GM23248 (cell line): Measurements from ENCODE around the gene AKAP6.

ENCODE experiments used
- EZH2 ChIP-seq: fragments of 200-600 bp; sonication (generic); IDR thresholded peaks from 2 replicates; pipeline ENCODE4 v1.6.1; 2018; ENCODE audit warnings: antibody characterized with exemption, mild to moderate bottlenecking; ENCODE audit not compliant: insufficient read depth, poor library complexity, severe bottlenecking
- EZH2phosphoT487 ChIP-seq: fragments of 200-600 bp; sonication (generic); IDR thresholded peaks from 2 replicates; pipeline ENCODE4 v1.6.1; 2018; ENCODE audit warnings: antibody characterized with exemption, moderate library complexity, mild to moderate bottlenecking, low read depth; ENCODE audit not compliant: insufficient read depth

DNA sequence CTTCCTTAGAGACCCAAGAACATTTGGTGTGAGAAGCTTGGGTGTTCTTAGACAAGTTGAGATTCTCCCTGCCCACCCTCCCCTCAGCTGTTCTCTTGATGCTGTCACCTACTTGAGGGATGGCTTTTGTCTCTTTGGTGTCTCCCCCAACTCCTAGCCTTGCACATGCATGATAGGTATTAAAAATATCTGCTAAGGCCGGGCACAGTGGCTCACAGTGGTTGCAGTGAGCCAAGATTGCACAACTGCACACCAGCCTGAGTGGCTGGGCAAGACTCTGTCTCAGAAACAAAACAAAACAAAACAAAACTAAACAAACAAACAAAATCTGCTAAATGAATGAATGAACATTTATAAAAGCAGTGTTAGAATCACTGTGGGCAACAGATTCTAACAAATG, 261.1 kb downstream of the AKAP6 start:
- TF ChIP-seq EZH2phosphoT487 (no peak), EZH2 (no peak)
